WTC11 (cell line): ENCODE data around the gene ARAP2. TPM values are rescaled to one million over a fixed set of nuclear protein-coding genes. Genes with fewer than 3 reads are reported as not detected.

ENCODE experiments used
- ATAC-seq: fragments of 200-7000 bp; cut with Tn5 transposase; 2 replicates; pipeline ENCODE4 v1.10.0; 2021; ENCODE audit warnings: mild to moderate bottlenecking, moderate library complexity
- CTCF ChIA-PET: fragments of 300-600 bp; sonication (Branson Sonifier 250); formaldehyde crosslinking; loops from one replicate; lab custom pipeline; 2021; ENCODE audit warnings: antibody characterized with exemption; lab: Charles Lee
- POLR2A ChIA-PET: fragments of 350-600 bp; sonication (Branson Sonifier 250); formaldehyde crosslinking; loops from one replicate; lab custom pipeline; 2021; ENCODE audit warnings: antibody characterized with exemption; lab: Charles Lee
- DNase-seq: peaks from one replicate; pipeline ENCODE4 v3.0.0; 2021; ENCODE audit warnings: low spot score
- H3K27ac Mint-ChIP-seq: 2 replicates; pipeline ENCODE4 v1.8.0; 2021; ENCODE audit warnings: mixed read lengths
- H3K27me3 Mint-ChIP-seq: 2 replicates; pipeline ENCODE4 v1.8.0; 2021; ENCODE audit warnings: low read depth, mild to moderate bottlenecking, moderate library complexity, mixed read lengths
- H3K36me3 Mint-ChIP-seq: 2 replicates; pipeline ENCODE4 v1.8.0; 2021; ENCODE audit warnings: mixed read lengths
- H3K4me1 Mint-ChIP-seq: 2 replicates; pipeline ENCODE4 v1.8.0; 2022; ENCODE audit warnings: mixed read lengths
- H3K4me3 Mint-ChIP-seq: 2 replicates; pipeline ENCODE4 v1.8.0; 2021; ENCODE audit warnings: mild to moderate bottlenecking, moderate library complexity, mixed read lengths
- H3K9me3 Mint-ChIP-seq: 2 replicates; pipeline ENCODE4 v1.8.0; 2021; ENCODE audit warnings: mixed read lengths
- CDX4 ChIP-seq: fragments of 250-450 bp; sonication (Bioruptor Pico); IDR thresholded peaks from 2 replicates; pipeline ENCODE4 v1.9.0; 2021; ENCODE audit warnings: moderate library complexity, mild to moderate bottlenecking, inconsistent platforms, borderline replicate concordance
- CREB1 ChIP-seq: sonication (generic); formaldehyde crosslinking; IDR thresholded peaks from 2 replicates; pipeline ENCODE4 v1.8.0; 2023; ENCODE audit warnings: mild to moderate bottlenecking, missing genetic modification reagents
- HMGA2 ChIP-seq: fragments of 250-450 bp; sonication (Bioruptor Pico); IDR thresholded peaks from 2 replicates; pipeline ENCODE4 v1.4.0; 2021; ENCODE audit warnings: mild to moderate bottlenecking, moderate library complexity
- KAT7 ChIP-seq: sonication (generic); formaldehyde crosslinking; IDR thresholded peaks from 2 replicates; pipeline ENCODE4 v1.8.1; 2023; ENCODE audit warnings: missing genetic modification reagents, mild to moderate bottlenecking, borderline replicate concordance
- MYBL2 ChIP-seq: sonication (generic); formaldehyde crosslinking; IDR thresholded peaks from 2 replicates; pipeline ENCODE4 v1.8.1; 2023; ENCODE audit warnings: mild to moderate bottlenecking, moderate library complexity, missing genetic modification reagents
- RELA ChIP-seq: sonication (generic); formaldehyde crosslinking; IDR thresholded peaks from 2 replicates; pipeline ENCODE4 v1.8.1; 2022; ENCODE audit warnings: missing genetic modification reagents, mild to moderate bottlenecking, borderline replicate concordance
- STAT6 ChIP-seq: sonication (generic); formaldehyde crosslinking; conservative IDR thresholded peaks from 2 replicates; pipeline ENCODE4 v1.8.1; 2023; ENCODE audit warnings: mild to moderate bottlenecking, low read depth, missing genetic modification reagents, moderate library complexity
- TP53 ChIP-seq: sonication (generic); formaldehyde crosslinking; IDR thresholded peaks from 2 replicates; pipeline ENCODE4 v1.8.1; 2023; ENCODE audit warnings: mild to moderate bottlenecking, missing genetic modification reagents
- ZBTB43 ChIP-seq: sonication (generic); formaldehyde crosslinking; IDR thresholded peaks from 2 replicates; pipeline ENCODE4 v1.8.1; 2023; ENCODE audit warnings: mild to moderate bottlenecking, missing genetic modification reagents
- ZNF532 ChIP-seq: fragments of 250-450 bp; sonication (Bioruptor Pico); IDR thresholded peaks from 2 replicates; pipeline ENCODE4 v1.9.0; 2021; ENCODE audit warnings: mild to moderate bottlenecking, borderline replicate concordance
- ZNF671 ChIP-seq: fragments of 250-450 bp; sonication (Bioruptor Pico); IDR thresholded peaks from 2 replicates; pipeline ENCODE4 v1.8.0; 2021; ENCODE audit warnings: mild to moderate bottlenecking
- ZSCAN18 ChIP-seq: fragments of 250-450 bp; sonication (Bioruptor Pico); IDR thresholded peaks from 2 replicates; pipeline ENCODE4 v2.1.2; 2022; ENCODE audit warnings: mild to moderate bottlenecking, moderate library complexity
- total RNA-seq: library from RNA; stranded (reverse); gene quantifications from 3 replicates; pipeline ENCODE4 v1.2.3, GENCODE V29; 2021
- TF ChIP-seq, protein P1 (sequence below): sonication (generic); formaldehyde crosslinking; IDR thresholded peaks from 2 replicates; pipeline ENCODE4 v1.8.1; 2022; ENCODE audit warnings: low read depth, missing genetic modification reagents, borderline replicate concordance
- TF ChIP-seq, protein P2 (sequence below): sonication (generic); formaldehyde crosslinking; IDR thresholded peaks from 2 replicates; pipeline ENCODE4 v1.8.0; 2022; ENCODE audit warnings: mild to moderate bottlenecking, missing genetic modification reagents
- TF ChIP-seq, protein P3 (sequence below): sonication (generic); formaldehyde crosslinking; IDR thresholded peaks from 2 replicates; pipeline ENCODE4 v1.8.1; 2023; ENCODE audit warnings: mild to moderate bottlenecking, missing genetic modification reagents, moderate library complexity

The ARAP2 gene
- total RNA-seq, 1 experiment from 2014 or later: 1.0 TPM

- Mint-ChIP-seq H3K36me3 (no peaks in the 10 kb centered on the region), H3K27me3 (no peaks in the 10 kb centered on the region), H3K9me3 (no peaks in the 10 kb centered on the region), H3K27ac (no peak overlapping the region), H3K4me3 (no peak overlapping the region), H3K4me1 (peaks cover 3% of the 10 kb centered on the region; the same call in 1 of the 2 replicates)
- DNase-seq: no peak
- TF ChIP-seq CREB1 (CRISPR knock-in tag) (no peak), ZBTB43 (CRISPR knock-in tag) (no peak), MYBL2 (no peak), TP53 (no peak), ZSCAN18 (CRISPR knock-in tag) (no peak), CDX4 (CRISPR knock-in tag) (no peak), KAT7 (no peak), HMGA2 (CRISPR knock-in tag) (no peak), ZNF532 (CRISPR knock-in tag) (no peak), STAT6 (CRISPR knock-in tag) (no peak), ZNF671 (CRISPR knock-in tag) (no peak), RELA (CRISPR knock-in tag) (no peak)
- TF ChIP-seq, protein P1, sequence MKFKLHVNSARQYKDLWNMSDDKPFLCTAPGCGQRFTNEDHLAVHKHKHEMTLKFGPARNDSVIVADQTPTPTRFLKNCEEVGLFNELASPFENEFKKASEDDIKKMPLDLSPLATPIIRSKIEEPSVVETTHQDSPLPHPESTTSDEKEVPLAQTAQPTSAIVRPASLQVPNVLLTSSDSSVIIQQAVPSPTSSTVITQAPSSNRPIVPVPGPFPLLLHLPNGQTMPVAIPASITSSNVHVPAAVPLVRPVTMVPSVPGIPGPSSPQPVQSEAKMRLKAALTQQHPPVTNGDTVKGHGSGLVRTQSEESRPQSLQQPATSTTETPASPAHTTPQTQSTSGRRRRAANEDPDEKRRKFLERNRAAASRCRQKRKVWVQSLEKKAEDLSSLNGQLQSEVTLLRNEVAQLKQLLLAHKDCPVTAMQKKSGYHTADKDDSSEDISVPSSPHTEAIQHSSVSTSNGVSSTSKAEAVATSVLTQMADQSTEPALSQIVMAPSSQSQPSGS (CRISPR knock-in tag): no peak
- TF ChIP-seq, protein P2, sequence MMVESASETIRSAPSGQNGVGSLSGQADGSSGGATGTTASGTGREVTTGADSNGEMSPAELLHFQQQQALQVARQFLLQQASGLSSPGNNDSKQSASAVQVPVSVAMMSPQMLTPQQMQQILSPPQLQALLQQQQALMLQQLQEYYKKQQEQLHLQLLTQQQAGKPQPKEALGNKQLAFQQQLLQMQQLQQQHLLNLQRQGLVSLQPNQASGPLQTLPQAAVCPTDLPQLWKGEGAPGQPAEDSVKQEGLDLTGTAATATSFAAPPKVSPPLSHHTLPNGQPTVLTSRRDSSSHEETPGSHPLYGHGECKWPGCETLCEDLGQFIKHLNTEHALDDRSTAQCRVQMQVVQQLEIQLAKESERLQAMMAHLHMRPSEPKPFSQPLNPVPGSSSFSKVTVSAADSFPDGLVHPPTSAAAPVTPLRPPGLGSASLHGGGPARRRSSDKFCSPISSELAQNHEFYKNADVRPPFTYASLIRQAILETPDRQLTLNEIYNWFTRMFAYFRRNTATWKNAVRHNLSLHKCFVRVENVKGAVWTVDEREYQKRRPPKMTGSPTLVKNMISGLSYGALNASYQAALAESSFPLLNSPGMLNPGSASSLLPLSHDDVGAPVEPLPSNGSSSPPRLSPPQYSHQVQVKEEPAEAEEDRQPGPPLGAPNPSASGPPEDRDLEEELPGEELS (CRISPR knock-in tag): no peak
- TF ChIP-seq, protein P3, sequence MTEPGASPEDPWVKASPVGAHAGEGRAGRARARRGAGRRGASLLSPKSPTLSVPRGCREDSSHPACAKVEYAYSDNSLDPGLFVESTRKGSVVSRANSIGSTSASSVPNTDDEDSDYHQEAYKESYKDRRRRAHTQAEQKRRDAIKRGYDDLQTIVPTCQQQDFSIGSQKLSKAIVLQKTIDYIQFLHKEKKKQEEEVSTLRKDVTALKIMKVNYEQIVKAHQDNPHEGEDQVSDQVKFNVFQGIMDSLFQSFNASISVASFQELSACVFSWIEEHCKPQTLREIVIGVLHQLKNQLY (CRISPR knock-in tag): no peak
- ChIA-PET POLR2A (no interaction called here), CTCF (no interaction called here)
- no peak for ATAC-seq
Observed at GRCh38 chr4:36178484-36178883, 65.8 kb downstream of the ARAP2 start.
